GM19099 (cell line): Measurements from ENCODE around the gene SLC9A9.

Experiments used
- POLR2A ChIP-seq: IDR thresholded peaks from 3 replicates; pipeline ENCODE4 v1.6.1; 2011; ENCODE audit warnings: low read depth; ENCODE audit not compliant: insufficient read length; ENCODE audit errors: extremely low read depth

Gene SLC9A9

DNA sequence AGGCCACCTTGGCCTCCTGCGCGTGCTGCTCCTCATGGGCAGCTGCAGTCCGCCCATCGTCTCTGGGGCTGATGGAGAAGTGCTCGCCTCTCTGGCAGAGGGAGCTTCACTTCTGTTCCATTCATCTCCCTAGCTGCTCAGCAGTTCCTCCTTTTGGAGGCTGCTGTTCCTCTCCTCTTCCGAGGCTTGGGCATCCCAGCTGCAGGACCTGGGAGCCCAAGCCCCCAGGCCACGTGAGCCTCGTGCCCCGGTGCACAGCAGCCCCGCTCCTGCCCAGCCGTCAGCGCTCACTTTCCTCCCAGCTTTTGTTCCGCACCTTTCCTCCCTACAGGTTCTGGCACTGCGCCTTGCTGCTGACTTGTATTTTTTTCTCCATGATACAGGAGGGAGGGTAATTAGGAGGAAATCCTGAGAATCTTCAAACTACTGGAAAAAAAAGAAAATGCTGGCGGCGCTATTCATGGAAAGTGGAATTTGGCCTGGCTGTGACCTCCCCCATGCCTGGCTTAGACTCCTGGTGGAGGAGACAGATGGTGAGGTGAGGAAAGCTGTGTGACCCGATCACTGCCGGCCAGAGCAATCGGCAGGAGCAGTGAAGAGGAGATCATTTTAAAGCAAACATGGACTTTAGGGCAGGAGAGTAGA lies 518.6 kb downstream of the SLC9A9 start:
- no peak for TF ChIP-seq POLR2A

DNA sequence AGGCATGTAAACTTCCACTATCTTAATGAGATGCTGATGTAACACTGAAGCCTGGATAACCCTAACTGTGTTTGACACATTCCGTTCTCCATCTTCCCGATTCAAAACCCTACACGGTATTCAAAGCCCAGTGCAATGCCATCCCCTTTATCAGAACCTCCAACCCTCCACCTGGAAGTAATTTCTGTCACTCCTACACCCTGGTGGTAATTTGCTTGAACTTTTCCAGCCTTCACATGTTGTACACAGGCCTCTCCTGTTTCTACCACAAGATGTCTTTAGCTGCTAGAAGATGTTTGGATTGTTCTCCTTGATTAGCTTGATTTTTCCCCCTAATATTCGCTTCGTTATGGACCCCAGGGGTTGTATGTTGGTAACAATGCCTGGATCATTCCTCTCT lies 519.8 kb downstream of the SLC9A9 start:
- TF ChIP-seq POLR2A, result no peak

DNA sequence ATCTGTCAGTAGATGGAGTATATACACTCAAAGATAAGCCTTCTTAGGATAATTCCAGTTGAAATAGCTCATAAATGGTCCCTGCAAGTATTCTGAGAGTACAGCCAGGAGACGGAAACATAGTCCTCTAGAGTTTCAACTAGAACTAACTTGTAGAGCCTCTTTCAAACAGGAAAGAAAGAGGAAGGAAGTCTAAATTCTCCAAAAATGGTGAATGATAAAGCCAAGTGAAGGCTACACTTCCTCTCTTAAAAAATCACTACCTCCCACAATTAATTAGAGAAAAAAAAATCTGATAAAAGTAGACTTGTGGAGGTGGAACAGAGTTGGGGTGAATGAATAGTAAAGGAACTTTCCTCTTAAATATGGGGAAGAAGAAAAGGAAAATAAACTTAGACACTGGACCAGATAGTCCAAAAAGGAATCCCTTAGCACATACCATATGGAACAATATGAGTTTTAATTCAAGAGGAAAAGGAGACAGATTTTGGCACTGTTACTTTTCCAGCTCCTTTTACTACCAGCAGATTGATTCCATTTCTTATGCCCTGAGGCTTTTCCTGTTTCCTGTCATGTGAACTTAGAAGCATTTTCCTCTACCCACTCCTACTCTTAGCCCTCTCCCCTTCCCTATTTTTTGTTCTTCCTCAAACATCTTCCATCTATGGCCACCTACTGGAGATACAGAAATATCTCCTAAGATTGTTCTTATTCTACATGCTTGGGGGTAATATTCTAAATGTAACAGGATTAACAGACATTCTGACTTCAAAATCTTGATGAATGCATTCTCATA lies 521.1 kb downstream of the SLC9A9 start:
- TF ChIP-seq POLR2A, result no peak

GRCh38 chr3:143321058-143321769 lies 527.1 kb downstream of the SLC9A9 start:
- no peak for TF ChIP-seq POLR2A

- no peak for TF ChIP-seq POLR2A
Observed at GRCh38 chr3:143315766-143316165, 532.5 kb downstream of the SLC9A9 start.

DNA sequence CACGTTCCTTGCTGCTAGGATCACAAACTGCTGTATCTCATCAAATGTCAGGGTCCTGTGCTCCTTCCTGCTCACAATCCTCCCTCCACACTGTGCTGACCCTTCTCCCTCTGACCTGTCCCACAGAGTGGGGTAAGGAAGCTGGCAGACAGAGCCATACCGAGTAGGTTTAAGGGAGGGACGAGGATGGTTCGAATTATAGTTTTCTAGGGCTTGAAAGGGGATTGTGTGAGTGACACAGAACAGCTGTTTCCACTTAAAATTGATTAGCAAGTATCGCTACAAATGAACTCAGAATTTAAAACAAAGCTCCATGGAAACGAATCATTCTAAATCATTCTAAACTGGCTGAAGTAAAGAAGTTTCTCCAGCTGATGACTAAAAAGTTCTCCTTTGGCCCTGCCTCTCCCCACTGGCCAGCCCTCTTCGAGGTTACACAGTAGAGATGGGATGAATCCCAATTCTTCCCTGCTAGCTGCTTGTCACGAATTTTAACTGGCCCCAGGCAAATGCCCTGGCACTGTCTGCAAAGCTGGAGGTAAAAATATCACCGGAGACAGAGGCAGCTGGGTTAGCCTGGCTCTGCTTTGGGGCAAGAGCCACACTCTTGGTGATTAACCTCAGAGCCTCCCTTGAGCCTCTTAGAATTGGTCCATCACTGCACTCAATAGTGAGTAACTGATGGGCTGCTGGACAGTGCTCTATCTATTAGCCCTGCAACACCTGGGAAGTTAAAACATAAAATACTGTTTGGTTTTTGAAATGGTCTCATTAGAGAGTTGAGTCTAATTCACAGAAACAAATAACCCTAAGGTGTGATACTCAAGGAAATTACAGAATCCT lies 533.8 kb downstream of the SLC9A9 start:
- TF ChIP-seq POLR2A, result no peak

DNA sequence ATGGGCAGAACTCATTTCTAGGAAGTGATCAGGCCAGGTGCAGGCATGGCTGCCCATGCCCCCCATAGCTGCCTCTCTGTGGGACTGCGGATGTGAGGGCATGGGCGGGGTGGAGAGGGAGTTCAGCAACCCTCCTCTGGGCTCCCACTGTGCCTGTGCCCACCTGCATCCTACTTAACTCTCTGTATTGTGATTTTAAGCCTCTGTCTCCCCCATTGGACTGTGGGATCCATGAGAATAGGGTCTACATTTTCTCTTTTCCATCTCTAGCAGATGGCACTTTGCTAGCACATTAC lies 534.4 kb downstream of the SLC9A9 start:
- no peak for TF ChIP-seq POLR2A

DNA sequence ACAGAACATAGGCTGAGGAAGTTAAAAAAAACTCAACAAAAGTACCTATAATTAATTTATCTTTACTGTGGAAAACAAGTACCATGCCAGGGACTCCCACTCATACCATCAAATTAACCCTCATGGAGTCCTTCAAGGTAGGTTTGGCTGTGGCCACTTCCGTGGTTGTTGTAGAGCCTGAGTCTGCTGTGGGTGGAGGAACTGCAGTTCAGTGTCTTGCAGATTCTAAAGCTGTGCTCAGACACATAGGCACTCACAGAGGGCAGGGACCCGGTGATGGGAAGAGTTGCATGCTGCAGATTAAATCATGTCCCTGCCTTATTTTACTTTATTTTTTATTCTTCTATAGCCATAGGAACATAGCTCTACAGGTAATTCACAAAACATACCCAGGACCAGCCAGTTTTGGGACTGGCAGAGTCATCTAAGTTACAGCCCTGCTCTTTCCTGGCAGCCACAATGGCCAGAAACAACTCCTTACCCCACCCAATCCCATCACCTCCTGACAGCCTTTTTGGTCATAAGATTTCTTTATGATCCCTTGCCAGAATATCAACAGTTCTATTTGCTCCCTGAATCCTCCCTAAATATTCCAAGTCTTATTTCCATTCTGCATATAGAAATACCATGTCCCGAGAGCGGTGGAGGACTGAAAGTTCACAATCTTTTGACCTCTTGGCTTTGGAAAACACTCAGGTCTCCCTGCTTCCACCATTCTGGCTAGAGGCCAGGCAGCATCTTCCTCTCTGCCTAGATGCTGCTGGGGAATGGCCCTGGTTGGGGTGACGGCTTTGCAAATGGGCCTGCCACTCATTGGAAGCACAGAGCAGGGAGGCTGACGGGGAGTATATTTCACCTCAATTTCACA lies 535.0 kb downstream of the SLC9A9 start:
- TF ChIP-seq POLR2A, result no peak

- no peak for TF ChIP-seq POLR2A
Observed at GRCh38 chr3:143311096-143311495, 537.2 kb downstream of the SLC9A9 start.

DNA sequence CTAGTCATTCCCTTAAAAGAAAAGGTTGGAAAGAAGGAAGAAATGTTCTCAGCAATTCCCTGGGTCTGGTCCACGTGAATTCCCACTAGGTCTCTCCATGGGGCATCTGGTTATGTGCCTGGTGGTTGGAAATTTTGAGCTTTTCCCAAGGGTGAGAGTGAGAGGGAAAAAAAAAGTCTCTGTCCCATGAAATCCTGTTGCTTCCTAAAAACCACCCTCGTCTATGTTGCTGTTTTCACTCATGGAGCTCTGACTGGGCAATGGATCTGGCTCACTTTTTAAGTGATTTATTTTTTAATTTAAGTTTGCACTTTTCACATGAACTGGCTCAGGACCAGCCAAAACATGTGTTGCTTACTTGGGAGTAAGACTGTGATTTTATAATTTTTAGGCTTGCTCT lies 538.6 kb downstream of the SLC9A9 start:
- TF ChIP-seq POLR2A, result no peak

DNA sequence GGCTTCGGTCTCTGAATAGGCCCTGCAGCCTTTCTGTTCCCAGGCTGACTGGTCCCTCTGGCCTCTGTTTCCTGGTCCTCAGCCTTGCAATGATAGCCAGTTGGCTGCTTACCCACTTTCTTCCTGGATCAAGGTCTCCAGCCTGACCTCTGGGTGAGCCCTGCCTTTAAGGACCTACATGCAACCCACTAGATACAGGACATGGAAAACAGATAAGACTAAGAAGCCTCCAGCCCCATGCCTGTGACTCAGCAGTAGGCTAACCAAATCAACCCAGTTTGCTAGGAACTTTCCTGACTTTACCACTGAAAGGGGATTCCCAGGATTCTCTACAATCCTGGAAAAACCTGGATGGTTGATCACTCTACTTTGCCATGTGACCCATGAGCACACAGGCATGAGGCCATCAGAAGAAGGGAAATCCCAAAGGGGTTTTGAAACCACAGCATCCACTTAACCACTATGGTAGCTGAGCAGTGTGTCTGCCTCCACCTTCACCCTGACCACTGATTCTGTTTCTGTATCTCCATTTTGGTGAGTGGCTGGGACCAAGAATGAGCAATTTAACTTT lies 540.6 kb downstream of the SLC9A9 start:
- TF ChIP-seq POLR2A, result no peak

- TF ChIP-seq POLR2A, result no peak
Observed at GRCh38 chr3:143306407-143306806, 541.9 kb downstream of the SLC9A9 start.

- no peak for TF ChIP-seq POLR2A
Observed at GRCh38 chr3:143302638-143303171, 545.6 kb downstream of the SLC9A9 start.
